ENCODE results near the gene UBA5.

GRCh38 chr3:132661101-132661500, 972 bp downstream of the UBA5 start:
- TF ChIP-seq CTCF (IDR thresholded peaks at IDR 0.05): no peak
- TF ChIP-seq POLR2A (IDR thresholded peaks at IDR 0.05): peak in 1 of 2 donors; percentile 55

Measured in Peyer's patch (tissue), 4 donors.